ENCODE data around the gene DNAH2. TPM values are rescaled to one million over a fixed set of nuclear protein-coding genes. Genes with fewer than 3 reads are reported as not detected.

DNAH2 gene
- total RNA-seq, 2 experiments from 2014 or later, result not detected

DNA sequence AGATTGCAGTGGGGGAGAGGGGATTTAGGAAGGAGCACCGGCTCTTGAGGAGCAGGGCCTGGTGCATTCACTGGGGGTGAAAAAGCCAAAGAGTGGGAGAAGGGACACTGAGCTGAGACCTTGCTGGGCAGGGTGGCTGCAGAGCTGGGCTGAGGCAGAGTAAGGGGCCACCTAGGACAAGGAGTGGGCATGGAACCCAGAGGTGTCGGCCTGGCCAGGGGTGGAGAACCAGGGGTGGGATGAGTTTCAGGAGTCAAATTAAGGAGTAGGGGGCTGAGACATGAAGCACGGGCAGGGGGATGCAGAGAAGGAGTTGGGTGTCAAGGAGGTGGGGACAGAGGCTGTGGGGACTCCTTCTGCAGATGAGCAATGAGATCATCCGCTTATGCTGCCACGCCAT lies 20.1 kb downstream of the DNAH2 start:
- H3K9me3 Mint-ChIP-seq, result no peaks in the 10 kb centered on the region
- no peaks in the 10 kb centered on the region for H3K36me3 Mint-ChIP-seq (ENCODE audit: low read depth)
- ChIA-PET POLR2A (no interaction called here), CTCF (interaction anchor here (1.0 kb wide), 1 partner anchor 252 kb away, joined by 4 read pairs; no protein-coding TSS in a partner anchor)
- peaks cover 7% of the 10 kb centered on the region for H3K27me3 Mint-ChIP-seq
- TF ChIP-seq, protein P1, sequence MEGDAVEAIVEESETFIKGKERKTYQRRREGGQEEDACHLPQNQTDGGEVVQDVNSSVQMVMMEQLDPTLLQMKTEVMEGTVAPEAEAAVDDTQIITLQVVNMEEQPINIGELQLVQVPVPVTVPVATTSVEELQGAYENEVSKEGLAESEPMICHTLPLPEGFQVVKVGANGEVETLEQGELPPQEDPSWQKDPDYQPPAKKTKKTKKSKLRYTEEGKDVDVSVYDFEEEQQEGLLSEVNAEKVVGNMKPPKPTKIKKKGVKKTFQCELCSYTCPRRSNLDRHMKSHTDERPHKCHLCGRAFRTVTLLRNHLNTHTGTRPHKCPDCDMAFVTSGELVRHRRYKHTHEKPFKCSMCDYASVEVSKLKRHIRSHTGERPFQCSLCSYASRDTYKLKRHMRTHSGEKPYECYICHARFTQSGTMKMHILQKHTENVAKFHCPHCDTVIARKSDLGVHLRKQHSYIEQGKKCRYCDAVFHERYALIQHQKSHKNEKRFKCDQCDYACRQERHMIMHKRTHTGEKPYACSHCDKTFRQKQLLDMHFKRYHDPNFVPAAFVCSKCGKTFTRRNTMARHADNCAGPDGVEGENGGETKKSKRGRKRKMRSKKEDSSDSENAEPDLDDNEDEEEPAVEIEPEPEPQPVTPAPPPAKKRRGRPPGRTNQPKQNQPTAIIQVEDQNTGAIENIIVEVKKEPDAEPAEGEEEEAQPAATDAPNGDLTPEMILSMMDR (IDR thresholded peaks at IDR 0.05), result no peak
- no peaks in the 10 kb centered on the region for H3K4me1 Mint-ChIP-seq (ENCODE audit: low read depth)
- no peak overlapping the region for H3K4me3 Mint-ChIP-seq
- ATAC-seq (no peak), DNase-seq (no peak)
- intact Hi-C loops (cut with micrococcal nuclease), result no loop called here
- no peak overlapping the region for H3K27ac Mint-ChIP-seq

DNA sequence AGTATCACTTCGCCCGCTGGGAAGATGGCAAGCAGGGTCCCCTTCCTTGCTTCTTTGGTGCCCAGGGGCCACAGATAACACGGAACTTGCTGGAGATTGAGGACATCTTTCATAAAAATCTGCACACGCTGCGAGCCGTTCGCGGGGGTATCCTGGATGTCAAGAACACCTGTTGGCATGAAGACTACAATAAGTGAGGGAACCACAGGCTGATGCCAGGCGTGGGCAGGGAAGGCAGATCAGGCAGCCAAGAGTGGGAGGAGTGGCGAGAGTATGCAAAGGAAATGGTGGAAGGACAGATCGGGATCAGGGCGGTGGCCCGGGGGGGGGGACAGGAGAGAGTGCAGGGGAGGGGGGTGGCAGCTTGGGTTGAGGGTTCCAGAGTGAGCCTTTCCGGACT lies 22.2 kb downstream of the DNAH2 start:
- no peak overlapping the region for H3K4me3 Mint-ChIP-seq
- TF ChIP-seq, protein P1 (IDR thresholded peaks at IDR 0.05), result no peak
- H3K27me3 Mint-ChIP-seq, result peaks cover 7% of the 10 kb centered on the region
- H3K36me3 Mint-ChIP-seq (ENCODE audit: low read depth), result no peaks in the 10 kb centered on the region
- no peaks in the 10 kb centered on the region for H3K4me1 Mint-ChIP-seq (ENCODE audit: low read depth)
- intact Hi-C loops (cut with micrococcal nuclease), result loop anchor here (10.0 kb wide), 1 partner anchor 75 kb away; no protein-coding TSS in a partner anchor
- POLR2A ChIA-PET, result no interaction called here
- CTCF ChIA-PET, result no interaction called here
- H3K27ac Mint-ChIP-seq, result no peak overlapping the region
- DNase-seq, result no peak
- no peak for ATAC-seq
- no peaks in the 10 kb centered on the region for H3K9me3 Mint-ChIP-seq

DNA sequence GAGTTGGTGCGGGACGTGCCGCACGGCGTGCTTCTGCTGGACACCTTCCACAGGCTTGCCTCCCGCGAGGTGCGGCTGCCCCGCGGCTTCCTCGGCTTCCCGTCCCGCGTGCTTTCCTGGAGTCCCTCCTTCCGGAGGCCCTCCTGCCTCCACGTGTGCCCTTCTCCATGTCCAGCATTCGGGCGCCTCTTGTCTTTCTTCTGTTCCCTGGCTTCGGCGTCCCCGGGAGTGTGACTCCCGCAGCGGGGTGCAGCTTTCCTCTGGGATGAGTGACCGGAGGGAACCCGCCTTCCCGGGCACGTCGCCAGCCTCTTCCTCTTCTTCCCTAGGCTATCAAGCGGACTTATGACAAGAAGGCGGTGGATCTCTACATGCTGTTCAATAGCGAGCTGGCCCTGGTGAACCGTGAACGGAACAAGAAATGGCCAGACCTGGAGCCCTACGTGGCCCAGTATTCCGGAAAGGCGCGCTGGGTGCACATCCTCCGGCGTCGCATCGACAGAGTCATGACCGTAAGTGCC lies 23.0 kb downstream of the DNAH2 start:
- intact Hi-C loops (cut with micrococcal nuclease), result loop anchor here (10.0 kb wide), 1 partner anchor 74 kb away; no protein-coding TSS in a partner anchor
- TF ChIP-seq, protein P1 (IDR thresholded peaks at IDR 0.05), result no peak
- Mint-ChIP-seq H3K4me1 (ENCODE audit: low read depth) (no peaks in the 10 kb centered on the region), H3K4me3 (no peak overlapping the region), H3K27me3 (peaks cover 7% of the 10 kb centered on the region), H3K27ac (no peak overlapping the region), H3K9me3 (no peaks in the 10 kb centered on the region), H3K36me3 (ENCODE audit: low read depth) (no peaks in the 10 kb centered on the region)
- POLR2A ChIA-PET, result no interaction called here
- no peak for DNase-seq
- CTCF ChIA-PET, result no interaction called here
- ATAC-seq, result no peak

DNA sequence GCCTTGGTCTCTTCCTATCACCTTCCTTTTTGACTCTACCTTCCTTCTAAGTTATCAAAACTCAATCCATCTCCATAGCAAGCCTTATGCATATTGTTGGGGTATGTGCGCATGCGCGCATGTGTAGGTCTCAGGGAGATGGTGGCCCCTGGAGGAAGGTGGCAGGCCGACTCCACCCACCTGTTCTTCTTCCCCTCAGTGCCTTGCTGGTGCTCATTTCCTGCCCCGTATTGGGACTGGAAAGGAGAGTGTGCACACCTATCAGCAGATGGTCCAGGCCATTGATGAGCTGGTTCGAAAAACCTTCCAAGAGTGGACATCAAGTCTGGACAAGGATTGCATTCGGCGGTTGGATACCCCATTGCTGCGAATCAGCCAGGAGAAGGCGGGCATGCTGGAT lies 25.2 kb downstream of the DNAH2 start:
- POLR2A ChIA-PET, result interaction anchor here (0.7 to 1.3 kb wide), 2 partner anchors 54 to 202 kb away, joined by 3 read pairs; partner anchors contain the start of gene WRAP53
- H3K4me1 Mint-ChIP-seq (ENCODE audit: low read depth), result no peaks in the 10 kb centered on the region
- H3K4me3 Mint-ChIP-seq, result no peak overlapping the region
- ATAC-seq (no peak), DNase-seq (no peak)
- H3K27ac Mint-ChIP-seq, result no peak overlapping the region
- CTCF ChIA-PET, result interaction anchor here (0.7 to 3.2 kb wide), 37 partner anchors 8 to 320 kb away, joined by 3 to 21 read pairs (median 5); partner anchors contain the start of gene KDM6B
- no peaks in the 10 kb centered on the region for H3K36me3 Mint-ChIP-seq (ENCODE audit: low read depth)
- H3K9me3 Mint-ChIP-seq, result no peaks in the 10 kb centered on the region
- TF ChIP-seq, protein P1 (IDR thresholded peaks at IDR 0.05), result no peak
- intact Hi-C loops (cut with micrococcal nuclease), result loop anchor here (10.0 kb wide), 1 partner anchor 72 kb away; no protein-coding TSS in a partner anchor
- H3K27me3 Mint-ChIP-seq, result peaks cover 5% of the 10 kb centered on the region

DNA sequence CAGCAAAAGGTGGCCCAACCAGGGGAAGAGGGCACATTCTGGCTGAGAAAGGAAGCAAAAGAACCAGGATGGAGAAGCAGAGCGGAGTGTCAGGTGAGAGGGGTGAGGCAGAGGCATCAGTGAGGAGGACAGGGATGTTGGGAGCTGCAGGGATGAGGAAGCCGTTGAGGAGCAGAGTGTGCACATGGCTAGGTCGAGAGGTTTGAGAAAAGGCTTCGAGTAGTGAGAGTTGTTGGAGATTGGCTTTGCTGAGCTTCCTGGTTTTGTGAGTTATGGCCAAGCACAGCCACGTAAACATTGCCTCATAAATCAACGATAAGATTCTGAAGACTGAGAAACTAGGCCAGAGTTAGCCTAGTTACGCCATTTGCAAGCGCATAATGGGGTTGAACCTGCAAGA lies 26.9 kb downstream of the DNAH2 start:
- Mint-ChIP-seq H3K4me1 (ENCODE audit: low read depth) (no peaks in the 10 kb centered on the region), H3K4me3 (no peak overlapping the region), H3K9me3 (no peaks in the 10 kb centered on the region), H3K27me3 (peaks cover 5% of the 10 kb centered on the region), H3K36me3 (ENCODE audit: low read depth) (no peaks in the 10 kb centered on the region), H3K27ac (no peak overlapping the region)
- intact Hi-C loops (cut with micrococcal nuclease), result loop anchor here (10.0 kb wide), 1 partner anchor 70 kb away; no protein-coding TSS in a partner anchor
- ChIA-PET POLR2A (interaction anchor here (0.9 kb wide), 1 partner anchor 14 kb away, joined by 3 read pairs; no protein-coding TSS in a partner anchor), CTCF (interaction anchor here (0.7 to 3.2 kb wide), 28 partner anchors 12 to 342 kb away, joined by 3 to 21 read pairs (median 6); partner anchors contain the start of genes EFNB3, KDM6B and RNF227)
- TF ChIP-seq, protein P1 (IDR thresholded peaks at IDR 0.05), result no peak
- no peak for DNase-seq
- ATAC-seq, result no peak
